ENCODE data around the gene ADAMTS6.

The ADAMTS6 gene

GRCh38 chr5:65100911-65101631 is 380.6 kb downstream of the ADAMTS6 start:
- Histone ChIP-seq H3K9me3 (ENCODE audit: control insufficient read depth, low read length) (no peaks in the 10 kb centered on the region), H3K27me3 (replicated peaks; ENCODE audit: control insufficient read depth, insufficient read depth, low read length) (no peaks in the 10 kb centered on the region), H3K4me3 (ENCODE audit: low read length) (no peak overlapping the region), H3K9ac (ENCODE audit: low read length) (no peak overlapping the region), H3K4me1 (ENCODE audit: control insufficient read depth, insufficient read depth, low read length) (peaks cover 24% of the 10 kb centered on the region), H3K36me3 (ENCODE audit: control insufficient read depth, insufficient read depth, low read length, severe bottlenecking) (no peaks in the 10 kb centered on the region)
- DNase-seq (ENCODE audit: low read depth), result peak; percentile 69
